Left ventricle myocardium superior (tissue), 1 donor: ENCODE data around the gene LRRC52. TPM values are rescaled to one million over a fixed set of nuclear protein-coding genes. Genes with fewer than 3 reads are reported as not detected.
A peak's percentile ranks its signal among the peaks of the same experiment; 100 is the strongest.

ENCODE experiments used
- ATAC-seq: fragments of 200-7000 bp; cut with Tn5 transposase; one replicate; pipeline ENCODE4 v1.9.1; 2020; ENCODE audit warnings: mild to moderate bottlenecking, moderate library complexity
- DNase-seq: peaks from one replicate; pipeline ENCODE4 v3.0.0-alpha.2; 2020
- intact Hi-C: fragments of 100-400 bp; cut with micrococcal nuclease; formaldehyde crosslinking; loops from one replicate; pipeline ENCODE4 v1.11.0; 2022
- total RNA-seq: library from RNA; stranded (reverse); fragmentation: NEBNext Ultra II Directional; extraction: Animal tissue kit (Norgen Biotek cat#: 25700); gene quantifications from one replicate; pipeline ENCODE4 v1.2.1, GENCODE V29; 2021
- donor health status: DM: no; HTN: yes; CAD: no; lungs with severe emphysema.

The LRRC52 gene
- total RNA-seq, 1 donor from 2014 or later, result not detected

DNA sequence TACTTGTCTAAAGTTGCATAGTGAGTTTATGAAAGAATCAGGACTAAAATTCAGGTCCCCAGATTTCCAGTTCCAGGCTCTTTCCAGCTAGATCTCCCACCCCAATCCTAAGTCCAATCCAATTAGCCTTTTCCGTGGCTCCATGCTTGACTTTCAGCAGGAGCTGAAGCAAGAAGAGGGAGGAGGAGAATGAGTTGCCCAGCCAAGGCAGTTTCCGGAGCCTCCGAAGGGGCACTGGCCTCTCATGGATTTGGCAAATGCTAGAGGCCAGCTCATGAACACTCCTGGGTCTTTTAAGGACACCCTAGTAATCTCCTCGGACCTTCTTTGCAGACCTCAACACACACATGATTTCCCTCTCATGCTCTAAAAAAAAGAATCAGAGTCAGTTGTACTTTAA lies 10.5 kb upstream of the LRRC52 start:
- DNase-seq (no peak), ATAC-seq (no peak)
- intact Hi-C loops, result no loop called here

DNA sequence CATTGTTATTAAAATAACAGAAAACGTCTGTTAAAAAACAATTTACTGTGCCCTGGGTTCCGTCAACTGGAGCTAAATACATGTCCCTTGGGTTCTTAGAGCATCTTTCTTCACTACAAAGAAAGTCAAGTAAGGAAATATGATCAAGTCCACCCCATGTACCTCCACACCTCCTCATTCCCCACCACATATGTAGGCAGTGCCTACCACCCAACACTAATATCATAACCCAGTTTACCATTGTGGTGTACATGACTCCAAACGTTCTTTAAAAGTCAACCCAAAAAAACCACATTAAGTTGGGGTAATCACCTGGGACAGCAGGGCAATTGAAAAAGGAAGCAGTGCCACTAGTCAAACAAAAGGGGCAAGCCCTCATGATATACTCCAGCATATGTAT lies 7.8 kb upstream of the LRRC52 start:
- intact Hi-C loops, result no loop called here
- ATAC-seq (no peak), DNase-seq (no peak)

DNA sequence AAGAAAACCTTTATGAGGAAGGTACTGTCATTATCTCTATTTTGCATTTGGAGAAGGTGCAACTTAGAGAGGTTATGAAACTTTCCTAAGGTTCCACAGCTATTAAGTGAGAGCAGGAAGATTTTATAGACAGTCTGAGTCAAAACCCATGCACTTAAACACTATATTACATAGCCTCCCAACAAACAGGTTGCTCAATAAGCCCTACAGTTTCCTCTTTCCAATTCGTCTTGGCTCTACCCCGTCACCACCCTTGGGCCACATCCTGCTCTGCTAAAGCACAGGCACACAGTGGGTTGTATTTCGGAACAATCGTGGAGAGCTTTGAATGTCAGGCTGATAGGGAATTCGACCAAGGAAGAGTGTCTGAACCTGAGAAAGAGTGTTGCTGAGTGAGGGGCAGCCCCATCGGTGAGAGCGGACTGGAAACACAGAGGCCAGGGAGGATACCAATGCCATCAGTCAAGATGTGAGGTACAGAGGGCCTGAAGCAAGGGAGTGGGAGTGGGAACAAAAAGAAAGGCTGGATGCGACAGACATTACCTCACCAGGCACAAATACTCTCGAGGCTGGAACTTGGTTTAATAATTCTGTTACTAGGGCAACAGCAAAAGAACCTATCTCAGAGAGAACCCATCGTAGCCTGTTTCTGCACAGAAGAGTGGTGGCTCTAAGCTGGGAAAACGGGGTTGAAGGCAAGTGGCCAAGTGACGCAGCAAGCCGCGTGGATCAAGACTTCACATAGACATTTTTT lies 6.3 kb upstream of the LRRC52 start:
- intact Hi-C loops, result no loop called here
- ATAC-seq (no peak), DNase-seq (no peak)

DNA sequence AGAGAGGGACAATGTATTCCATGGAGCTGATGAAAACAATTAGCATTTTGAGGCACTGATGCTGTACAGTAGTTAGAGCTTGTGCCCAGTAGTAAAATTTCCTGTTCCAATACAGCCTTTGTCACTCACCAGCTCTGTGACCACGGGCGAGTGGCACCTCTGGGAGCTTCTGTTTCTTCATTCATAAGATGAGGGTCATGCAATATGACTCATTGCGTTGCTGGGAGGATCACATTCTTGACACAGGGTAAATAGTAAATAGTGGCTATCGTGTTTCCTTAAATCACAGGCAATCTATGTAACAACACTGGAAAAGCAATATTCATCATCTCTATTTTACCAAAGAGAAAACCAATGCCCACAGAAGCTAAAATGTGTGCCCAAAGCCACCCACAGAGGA lies 4.5 kb upstream of the LRRC52 start:
- ATAC-seq (peak; percentile 42), DNase-seq (no peak)
- intact Hi-C loops, result no loop called here

DNA sequence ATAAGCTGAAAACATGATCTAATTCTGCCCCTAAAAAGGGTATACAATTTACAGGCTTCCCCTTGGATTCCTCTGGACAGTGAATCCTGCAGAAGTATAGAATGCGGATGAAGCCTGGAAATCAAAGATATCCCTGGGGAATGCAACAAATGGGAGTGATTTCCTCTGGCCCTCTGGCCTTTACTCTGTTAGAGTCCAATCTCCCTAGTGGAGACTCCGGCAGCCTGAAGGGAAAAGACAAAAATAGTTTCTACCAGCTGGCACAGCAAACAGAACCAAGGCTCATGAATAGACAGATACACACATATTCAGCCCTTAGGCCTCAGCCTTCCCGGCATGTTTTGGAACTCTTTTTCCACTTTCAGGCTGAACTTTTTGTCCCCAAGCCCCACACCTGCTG lies 3.9 kb upstream of the LRRC52 start:
- DNase-seq (no peak), ATAC-seq (peak; percentile 76)
- intact Hi-C loops, result no loop called here

DNA sequence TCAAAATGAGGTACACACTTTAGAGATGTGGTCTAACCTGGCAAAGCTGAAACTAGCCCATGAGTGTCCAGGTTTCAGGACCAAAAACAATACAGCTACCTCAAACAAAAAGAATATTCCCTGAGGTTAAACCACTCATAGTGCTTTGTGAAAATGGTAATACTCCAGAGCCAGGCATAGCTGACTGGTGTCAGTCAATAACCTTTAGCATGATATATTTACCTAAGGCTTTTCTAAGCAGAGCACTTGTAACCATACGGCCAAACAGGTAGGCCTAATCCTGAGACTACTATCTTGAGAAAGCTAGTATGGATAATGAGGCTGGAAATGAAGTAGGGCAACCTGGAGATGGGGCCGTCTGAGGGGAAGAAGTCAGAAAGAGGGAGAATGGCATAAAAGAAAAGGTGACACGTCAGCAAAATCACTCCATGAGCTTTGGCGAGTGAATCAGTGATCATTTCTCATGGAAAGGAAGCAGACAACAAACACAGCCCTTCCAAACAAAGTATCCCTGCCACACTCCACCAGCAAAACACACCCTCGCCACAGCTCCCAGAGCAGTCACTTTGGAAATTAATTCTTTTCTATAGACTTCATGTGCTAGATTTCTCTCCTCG lies 1.7 kb upstream of the LRRC52 start:
- ATAC-seq, result no peak
- no peak for DNase-seq
- intact Hi-C loops, result no loop called here

DNA sequence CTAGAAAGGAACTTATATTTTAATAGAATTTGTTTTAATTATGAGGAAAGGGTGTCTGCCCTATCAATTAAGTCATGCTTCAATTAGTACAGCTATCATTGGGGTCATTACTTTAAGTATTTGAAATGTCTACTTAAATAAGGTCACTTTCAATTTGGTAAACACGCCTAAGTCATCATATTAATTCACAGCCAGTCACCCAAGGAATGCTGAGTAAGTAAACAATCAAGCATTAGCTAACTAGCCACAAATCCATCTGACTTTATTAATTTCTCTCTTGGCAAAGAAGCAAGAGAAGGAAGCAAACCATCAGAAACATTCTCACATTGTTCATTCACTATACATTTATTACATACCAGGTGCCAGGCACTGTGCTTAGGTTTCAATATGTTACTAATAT lies 1.2 kb upstream of the LRRC52 start:
- no peak for DNase-seq
- no peak for ATAC-seq
- intact Hi-C loops, result no loop called here

DNA sequence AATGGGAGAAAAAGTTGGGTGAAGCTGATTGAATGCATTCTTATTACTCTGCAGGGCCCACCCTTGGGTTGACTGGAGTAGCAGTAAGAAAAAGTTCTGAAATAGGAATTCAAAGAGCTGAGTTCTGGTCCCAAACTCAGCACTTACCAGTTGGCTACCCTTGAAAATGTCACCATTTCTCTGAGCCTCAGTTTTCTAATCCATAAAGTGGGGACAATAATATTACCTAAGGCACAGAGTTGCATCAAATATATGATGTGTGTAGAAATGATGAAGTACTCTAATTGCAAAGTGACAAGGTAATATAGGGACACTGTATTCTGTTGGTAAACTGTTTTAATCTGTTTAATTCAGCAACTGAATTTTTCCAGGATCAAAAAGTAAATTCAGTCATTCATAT lies 1.2 kb downstream of the LRRC52 start:
- ATAC-seq (no peak), DNase-seq (no peak)
- intact Hi-C loops, result no loop called here

DNA sequence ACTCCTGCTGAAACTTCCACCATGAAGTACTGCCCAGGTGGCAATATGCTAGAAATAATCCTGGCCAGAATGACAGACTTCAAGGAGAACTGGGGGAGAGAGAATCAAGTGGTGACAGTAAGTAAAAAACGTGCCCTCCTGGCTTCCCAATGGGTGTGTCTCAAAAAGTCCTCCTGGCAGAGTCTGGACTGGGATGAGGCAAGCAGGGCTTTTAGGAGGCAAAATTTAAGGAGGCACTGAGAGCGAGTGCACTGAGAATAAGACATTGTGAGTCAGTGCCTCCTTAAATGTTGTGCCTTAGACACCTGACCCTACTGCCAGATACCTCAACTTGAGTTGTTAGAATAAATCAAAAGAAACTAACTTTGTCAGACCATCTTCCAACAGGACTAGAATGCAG lies 2.2 kb downstream of the LRRC52 start:
- ATAC-seq (no peak), DNase-seq (no peak)

DNA sequence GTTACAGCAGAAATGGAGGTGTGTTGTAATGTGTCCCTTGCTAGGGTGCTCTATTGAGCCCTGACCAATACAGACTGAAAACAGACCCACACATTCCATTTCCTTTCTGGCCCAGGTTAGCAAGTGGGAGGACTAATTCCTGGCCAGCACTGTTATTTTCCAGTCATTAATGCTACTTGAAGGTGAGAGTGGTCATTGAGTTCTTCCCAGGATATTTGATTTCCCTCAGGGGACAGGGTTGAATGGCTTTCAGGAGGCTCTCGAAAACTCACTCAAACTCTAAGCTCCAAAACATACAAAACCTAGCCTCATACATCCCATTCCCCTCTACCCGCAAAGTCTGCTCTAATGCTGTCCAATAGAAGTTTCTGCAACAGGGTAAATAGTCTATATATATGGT lies 6.2 kb downstream of the LRRC52 start:
- DNase-seq (no peak), ATAC-seq (peak; percentile 38)
- intact Hi-C loops, result no loop called here

More for the DNA sequence above, 2.2 kb downstream of the LRRC52 start:
- intact Hi-C loops, result no loop called here

DNA sequence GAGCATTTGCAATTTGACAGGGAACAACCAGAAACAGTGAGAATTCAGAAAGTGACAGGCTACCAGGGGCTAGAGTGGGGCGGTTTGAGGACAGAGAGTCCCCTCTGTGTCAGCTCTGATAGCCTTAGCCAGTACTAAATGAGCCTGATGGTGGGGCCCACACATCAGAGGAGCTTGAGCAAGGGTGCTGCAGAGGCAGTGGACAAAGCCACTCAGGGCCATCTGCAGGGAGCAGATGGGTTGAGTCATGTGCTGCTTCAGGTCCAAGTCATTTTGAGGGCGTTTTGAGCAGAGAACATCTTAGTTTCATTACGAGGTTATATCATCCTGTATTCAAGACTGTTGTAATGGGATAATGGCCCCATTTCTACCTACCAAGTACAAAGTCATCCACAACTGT lies 7.7 kb downstream of the LRRC52 start:
- ATAC-seq (peak; percentile 57), DNase-seq (no peak)
- intact Hi-C loops, result no loop called here

DNA sequence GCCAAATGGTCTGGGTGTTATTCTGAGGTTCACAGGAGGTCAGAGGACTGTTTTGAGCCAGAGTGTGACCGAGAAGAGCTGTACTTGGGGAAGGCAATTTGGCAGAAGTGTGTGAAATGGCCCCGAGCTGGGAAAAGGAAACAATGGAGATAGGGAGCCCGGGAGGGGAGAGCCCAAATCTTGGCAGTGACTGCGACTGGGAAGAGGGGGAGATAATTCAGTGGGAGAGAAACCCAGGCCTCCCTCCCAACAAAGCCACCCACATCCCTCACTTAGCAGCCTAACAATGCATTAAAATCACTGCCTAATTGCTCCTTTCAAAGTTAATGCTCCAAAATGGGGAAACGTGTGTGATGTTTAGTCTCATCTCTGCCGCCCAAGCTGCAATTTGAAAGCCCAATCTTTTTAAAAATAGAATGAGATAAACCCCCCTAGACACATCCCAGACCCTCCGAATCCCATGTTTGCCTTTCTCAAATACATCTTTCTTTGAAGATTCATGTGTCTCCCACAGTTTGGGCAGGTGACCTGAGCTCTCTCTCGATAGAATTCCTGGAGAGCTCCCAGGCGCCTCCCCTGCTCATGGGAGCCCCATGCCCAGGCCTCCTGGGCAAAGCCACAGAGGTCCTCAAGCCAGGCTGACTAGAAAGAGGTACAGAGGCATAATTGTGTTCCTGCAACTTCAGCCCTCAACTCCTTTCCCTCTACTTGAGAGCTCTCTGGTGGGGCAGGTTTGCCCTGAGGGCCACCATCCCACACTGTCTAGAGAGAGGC lies 17.3 kb downstream of the LRRC52 start:
- intact Hi-C loops, result no loop called here
- DNase-seq, result no peak
- peak; percentile 91 for ATAC-seq

DNA sequence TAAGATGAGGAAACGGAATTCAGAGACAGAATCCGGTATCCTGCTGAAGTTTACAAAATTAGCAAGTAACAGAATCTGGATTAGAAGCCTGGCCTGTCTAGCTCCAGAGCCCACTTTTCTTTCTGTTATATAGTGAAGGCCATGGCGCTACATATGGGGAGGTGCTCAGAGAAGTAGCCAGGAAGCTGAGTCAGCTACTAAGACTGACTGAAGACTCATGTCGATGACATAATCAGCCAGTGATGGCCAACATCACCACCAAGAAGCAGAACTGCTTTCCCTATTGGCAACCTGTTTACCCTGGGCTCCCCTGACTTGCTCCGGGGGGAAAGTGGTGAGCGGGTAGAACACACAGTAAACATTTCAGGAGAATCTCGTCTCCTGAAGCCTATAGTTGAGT lies 18.8 kb downstream of the LRRC52 start:
- intact Hi-C loops, result no loop called here
- ATAC-seq, result no peak
- DNase-seq, result no peak

DNA sequence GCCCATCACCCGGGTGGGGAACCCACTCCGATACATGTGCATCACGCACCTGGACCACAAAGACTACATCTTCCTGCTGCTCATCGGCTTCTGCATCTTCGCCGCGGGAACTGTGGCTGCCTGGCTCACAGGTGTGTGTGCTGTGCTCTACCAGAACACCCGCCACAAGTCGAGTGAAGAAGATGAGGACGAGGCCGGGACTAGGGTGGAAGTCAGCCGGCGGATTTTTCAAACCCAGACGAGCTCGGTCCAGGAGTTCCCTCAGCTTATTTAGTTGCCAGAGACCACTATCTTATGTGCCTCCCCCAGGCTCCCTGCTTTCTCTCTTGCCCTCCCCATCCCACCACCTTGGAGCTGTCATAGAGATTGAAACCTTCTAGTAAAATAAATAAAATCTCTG lies 19.8 kb downstream of the LRRC52 start:
- no peak for DNase-seq
- ATAC-seq, result no peak
- intact Hi-C loops, result no loop called here

DNA sequence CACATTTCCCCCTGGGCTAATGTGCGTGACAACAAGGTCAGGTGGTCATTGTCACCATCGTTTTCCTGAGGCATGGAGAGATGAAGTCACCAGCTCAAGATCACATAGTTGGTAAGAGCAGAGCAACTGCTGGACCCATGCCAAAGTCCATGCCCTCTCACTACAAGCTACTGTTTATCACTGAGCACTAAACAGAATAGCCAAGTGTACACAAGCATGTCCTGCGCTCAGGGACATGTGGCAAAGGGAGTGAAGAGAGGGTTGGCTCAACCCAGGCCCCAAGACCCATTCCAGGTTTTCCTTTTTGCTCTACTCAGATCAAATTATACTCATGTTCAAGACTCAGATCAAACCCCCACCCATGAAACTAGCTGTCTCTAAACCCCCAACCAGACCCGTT lies 20.8 kb downstream of the LRRC52 start:
- ATAC-seq (peak; percentile 77), DNase-seq (peak; percentile 54)

DNA sequence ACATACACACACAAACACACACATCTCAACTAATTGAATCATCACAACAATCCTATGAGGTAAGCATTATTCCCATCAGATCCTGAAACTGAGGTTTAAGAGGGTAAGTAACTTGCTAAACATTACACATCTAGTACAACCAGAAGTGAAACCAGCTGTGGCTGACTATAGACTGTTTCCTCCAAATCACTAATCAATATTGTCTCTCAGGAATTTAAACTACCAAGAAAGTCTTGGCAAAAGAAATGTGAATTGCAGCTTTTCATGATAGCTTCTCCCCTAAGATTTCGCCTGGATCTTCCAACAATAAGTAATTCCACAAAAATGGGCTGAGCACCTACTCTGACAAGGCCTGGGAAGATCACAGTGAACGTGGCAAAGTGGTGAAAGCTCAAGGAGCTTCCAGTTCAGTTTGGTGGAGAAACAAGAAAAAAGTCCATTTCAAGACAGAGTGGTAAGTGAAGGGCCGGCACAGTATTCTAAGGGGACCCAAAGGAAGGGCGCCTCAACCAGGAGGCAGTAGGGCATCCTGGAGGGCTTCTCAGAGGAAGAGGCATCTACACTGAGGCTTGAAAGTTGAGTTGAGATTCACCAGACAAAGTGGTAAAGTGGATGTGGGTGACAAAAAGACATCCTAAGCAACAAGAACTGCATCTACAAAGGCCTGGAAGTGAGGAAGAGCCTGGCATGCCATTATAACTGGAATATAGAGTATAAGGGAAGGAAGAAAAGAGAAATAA lies 22.1 kb downstream of the LRRC52 start:
- DNase-seq, result no peak
- intact Hi-C loops, result no loop called here
- ATAC-seq, result no peak

More for the DNA sequence above, 20.8 kb downstream of the LRRC52 start:
- intact Hi-C loops, result no loop called here

DNA sequence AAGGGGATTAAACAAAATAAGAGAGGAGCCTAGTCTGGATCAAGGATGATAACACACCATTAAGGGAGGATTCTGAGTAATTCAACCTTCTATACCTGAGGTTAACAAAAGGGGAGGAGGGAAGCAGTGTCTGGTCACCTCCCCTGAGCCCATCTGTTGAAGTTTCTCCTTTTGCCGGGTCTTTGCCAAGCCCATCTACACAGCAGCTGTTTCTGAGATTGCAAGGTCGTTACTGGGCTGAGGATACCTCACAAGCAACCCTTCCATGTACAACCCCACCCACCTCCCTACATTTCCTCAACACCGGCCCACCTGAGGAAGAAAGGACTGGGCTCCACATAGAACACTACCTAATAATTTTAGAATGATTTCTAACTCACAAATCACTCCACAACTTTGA lies 26.3 kb downstream of the LRRC52 start:
- ATAC-seq (no peak), DNase-seq (no peak)
- intact Hi-C loops, result no loop called here

DNA sequence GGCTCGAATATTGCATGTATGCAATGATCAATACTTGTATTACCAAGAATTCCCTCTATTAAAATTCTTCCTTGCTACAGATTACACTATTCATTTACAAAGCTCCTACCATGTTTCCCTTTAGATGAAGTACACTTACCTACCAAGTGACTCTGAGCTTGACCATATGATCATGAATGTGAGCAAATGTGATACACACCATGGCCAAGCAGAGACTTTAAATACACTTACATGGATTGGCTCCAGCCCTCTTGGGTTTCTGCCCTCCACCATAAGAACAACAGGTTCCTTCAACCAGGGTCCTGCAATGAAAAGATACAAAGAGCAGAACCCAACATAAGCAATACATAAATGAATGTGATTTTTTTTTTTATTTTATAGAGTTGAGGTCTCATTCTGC lies 30.0 kb downstream of the LRRC52 start:
- intact Hi-C loops, result no loop called here
- no peak for DNase-seq
- ATAC-seq, result no peak

DNA sequence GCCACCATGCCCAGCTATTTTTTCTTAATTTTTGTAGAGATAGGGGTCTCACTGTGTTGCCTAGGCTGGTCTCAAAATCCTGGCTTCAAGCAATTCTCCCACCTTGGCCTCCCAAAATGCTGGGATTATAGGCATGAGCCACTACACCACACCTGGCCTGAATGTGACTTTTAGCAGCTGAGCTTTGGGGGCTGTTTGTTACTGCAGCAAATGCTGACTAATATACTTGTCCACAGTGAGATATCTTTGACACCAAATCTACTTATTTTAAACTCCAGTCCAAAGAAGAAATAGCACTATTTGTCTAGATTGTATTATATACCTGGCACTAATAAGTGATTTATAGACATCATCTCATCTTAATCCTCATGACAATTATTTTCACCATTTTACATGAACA lies 30.5 kb downstream of the LRRC52 start:
- ATAC-seq (no peak), DNase-seq (no peak)
- intact Hi-C loops, result no loop called here
